ENCODE data around the gene RAB25.
A peak's percentile ranks its signal among the peaks of the same experiment; 100 is the strongest.
"Not testable (repeated sequence)": the region's sequence is repeated elsewhere in the genome, so short reads cannot be mapped to it uniquely, and the experiment has no call there.

RAB25 gene
- 0.56 reads per million for total RNA-seq

DNA sequence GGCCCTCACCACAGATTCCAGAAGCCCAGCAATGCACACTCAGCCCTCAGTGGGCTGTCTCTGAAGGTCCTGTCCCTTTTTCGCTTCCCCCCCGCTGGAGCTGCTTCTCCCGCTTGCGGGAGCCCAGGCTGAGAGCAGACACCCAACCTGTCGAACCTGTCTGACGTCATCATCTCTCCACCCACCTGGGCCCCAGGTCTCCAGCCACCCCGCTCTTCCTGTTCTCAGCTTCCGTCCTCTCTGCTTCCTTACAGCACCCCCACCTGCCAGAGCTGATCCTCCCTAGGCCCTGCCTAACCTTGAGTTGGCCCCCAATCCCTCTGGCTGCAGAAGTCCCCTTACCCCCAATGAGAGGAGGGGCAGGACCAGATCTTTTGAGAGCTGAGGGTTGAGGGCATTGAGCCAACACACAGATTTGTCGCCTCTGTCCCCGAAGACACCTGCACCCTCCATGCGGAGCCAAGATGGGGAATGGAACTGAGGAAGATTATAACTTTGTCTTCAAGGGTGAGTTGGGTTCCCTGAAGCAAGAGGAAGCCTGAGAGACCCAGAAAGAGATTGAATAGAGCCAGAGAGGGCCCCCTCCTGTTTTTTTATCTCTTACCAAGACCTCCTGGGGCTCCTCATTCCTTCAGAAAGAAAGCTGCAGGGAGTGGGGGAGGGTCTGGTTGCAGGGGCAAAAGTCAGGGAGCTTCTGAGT lies at the start of gene RAB25:
TSS of gene RAB25 (plus strand) at position 224 of the 700 bp plus-strand sequence. CDS start at position 465, 241 bp downstream.
- no peak for DNase-seq

- no peak for DNase-seq
These were observed 48.7 kb upstream of the RAB25 start for GRCh38 chr1:156012051-156012817.

- no peak for DNase-seq
These were observed 46.1 kb upstream of the RAB25 start for GRCh38 chr1:156014829-156015228.

DNA sequence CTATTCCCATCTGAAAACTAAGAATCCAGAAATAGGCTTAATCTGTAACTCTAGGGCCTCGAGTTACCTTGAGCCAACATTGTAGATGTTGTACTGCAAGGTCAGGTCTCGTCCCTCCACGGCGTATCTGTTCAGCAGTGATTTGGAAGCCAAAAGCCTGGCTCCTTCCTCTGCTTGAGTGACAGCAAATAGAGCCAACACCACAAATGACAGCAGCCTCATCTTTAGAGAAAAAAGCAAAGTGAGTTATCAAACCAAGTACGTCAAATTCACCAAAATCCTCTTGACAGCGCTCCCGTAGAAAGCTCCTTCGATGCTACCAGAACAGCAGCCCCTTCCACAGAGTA lies 41.0 kb upstream of the RAB25 start:
- DNase-seq = no peak

DNA sequence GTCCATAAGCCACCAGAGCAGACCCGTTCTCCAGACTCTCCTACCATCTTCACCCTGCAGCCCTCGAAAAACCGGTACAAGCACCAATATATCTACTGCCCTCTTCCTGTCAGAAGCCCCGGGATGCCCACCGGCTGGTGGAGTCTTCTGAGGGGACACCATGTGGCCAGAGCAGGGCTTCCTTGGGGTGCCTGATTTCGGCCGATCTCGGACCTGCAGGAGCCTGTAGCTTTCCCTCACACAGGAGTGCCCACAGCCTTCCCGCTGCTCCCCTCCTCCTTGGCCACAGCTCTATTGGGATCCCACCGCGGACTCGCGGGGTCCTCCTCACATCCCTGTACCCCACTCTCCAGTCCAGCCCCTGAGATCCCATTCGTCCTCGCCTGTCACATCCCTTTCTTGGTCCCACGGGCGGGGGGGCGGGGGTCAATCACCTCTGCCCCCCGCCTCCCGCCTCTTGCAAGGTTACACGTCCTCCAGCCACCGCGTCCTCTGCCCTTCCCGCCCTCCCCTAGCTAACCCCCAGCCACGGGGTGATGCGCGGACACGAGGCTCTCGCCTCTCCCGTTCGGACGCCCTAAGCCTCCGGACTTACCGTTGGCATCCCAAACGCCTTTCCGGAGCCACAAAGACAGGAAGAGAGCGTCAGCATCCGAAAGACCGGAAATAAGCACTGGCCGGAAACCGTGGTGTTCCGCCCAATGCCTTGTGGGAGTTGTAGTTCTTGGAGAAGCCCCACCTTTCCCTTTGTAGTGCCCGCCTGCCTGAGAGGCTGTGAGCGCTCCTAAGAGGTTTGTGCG lies 40.5 kb upstream of the RAB25 start, which contains the start of gene SSR2:
TSS of gene SSR2 (minus strand) at position 659 of the 800 bp plus-strand sequence. CDS start 784 bp downstream, outside the sequence.
- peak; percentile 80 for DNase-seq

GRCh38 chr1:156021093-156021428 lies 39.9 kb upstream of the RAB25 start:
- no peak for DNase-seq

DNA sequence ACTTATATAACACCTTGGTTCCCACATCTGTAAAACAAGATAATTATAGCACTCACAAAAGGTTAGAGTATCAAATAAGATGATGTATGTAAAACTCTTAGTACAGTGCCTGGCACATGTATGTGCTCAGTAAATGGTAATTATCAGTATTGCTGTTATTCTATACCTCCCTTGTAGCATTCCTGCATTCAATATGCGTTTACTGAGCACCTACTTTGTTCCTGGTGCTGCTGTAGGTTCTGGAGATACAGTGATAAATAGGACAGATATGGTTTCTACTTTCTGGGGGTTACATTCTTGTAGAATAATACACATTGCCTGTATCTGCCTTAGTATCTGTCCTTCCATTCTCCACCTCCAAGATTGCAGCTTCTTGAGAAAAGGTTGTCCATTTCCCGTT lies 39.0 kb upstream of the RAB25 start:
- DNase-seq = no peak

DNA sequence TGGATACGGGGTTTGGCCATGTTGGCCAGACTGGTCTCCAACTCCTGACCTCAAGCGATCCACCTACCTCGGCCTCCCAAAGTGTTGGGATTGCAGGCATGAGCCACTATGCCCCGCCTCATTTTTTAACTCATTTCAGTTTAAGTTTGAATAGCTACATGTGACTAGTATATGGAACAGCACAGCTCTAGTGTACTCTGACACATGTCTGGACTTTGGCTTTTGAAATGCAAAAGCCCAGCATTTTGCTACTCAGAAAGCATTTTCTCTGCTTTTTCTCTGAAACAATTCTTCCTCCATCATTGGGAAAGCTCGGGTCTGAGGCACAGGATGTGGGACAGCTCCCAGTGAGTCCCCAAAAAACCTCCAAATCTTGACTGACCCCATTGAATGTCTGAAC lies 36.2 kb upstream of the RAB25 start:
- no peak for DNase-seq

DNA sequence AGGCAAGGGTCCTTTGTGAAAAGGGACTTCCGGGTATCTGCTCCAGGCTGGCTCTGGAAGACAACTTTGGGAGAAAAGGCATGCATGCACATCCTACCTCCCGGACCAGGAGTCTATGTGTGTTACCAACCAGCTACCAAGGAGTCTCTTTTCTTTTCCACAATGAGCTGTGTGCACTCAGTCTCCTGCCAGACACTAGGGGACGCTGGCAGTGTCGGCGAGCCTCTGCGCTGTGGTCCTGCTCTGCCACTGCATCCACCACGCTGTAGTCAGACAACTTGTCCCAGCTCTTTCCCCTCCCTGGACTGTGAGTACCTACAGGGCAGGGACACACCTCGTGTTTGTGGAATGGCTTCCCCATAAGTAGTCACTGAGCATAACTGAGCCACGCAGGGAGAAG lies 35.1 kb upstream of the RAB25 start:
- no peak for DNase-seq

DNA sequence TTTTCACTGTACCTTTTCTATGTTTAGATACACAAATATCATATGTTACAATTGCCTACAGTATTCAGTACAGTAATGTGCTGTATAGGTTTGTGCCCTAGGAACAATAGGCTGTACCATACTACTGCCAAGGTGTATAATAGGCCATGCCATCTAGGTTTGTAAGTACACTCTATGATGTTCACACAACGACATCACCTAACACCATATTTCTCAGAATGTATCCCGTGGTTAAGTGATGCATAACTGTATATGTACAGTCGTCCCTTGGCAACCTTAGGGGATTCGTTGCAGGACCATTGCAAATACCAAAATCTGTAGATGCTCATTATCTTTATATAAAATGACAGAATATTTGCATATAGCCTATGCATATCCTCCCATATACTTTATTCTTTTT lies 34.4 kb upstream of the RAB25 start:
- DNase-seq = no peak

DNA sequence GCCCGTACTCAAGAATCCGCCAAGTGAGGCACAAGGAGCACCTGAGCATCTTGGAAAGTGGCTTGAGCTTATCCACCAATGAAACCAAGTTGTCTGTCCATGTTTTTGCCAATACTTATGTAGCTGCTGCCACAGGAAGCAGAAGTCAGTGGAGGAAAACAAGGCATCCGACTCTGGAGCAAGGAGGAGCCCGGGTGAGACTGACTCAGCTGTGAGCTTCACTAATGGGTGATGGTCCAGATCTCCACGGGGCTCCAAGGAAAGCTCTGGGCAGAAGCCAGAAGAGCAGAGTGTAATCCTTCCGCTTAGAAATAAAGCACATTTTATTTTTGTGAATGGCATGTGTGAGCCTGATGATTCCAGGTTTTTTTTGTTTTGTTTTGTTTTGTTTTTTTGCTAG lies 27.9 kb upstream of the RAB25 start:
- no peak for DNase-seq

DNA sequence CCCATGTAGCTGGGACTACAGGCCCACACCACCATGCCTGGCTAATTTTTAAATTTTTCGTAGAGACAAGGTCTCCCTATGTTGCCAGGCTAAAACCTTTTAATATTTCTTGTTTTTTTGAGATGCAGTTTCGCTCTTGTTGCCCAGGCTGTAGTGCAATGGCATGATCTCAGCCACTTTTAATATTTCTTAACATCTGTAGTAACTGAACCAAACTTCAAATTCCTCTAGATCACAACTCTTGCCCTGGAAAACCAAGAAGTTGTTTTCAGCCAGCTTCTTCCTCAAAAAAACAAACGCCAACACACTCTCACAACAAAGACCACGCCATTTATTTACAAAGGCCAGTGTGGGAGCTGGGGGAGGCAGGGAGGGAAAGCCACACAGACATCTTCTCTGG lies 26.0 kb upstream of the RAB25 start:
- not testable (repeated sequence) for DNase-seq

GRCh38 chr1:156042828-156043227 lies 18.1 kb upstream of the RAB25 start:
- DNase-seq = no peak

GRCh38 chr1:156045076-156045475 lies 15.9 kb upstream of the RAB25 start:
- no peak for DNase-seq

DNA sequence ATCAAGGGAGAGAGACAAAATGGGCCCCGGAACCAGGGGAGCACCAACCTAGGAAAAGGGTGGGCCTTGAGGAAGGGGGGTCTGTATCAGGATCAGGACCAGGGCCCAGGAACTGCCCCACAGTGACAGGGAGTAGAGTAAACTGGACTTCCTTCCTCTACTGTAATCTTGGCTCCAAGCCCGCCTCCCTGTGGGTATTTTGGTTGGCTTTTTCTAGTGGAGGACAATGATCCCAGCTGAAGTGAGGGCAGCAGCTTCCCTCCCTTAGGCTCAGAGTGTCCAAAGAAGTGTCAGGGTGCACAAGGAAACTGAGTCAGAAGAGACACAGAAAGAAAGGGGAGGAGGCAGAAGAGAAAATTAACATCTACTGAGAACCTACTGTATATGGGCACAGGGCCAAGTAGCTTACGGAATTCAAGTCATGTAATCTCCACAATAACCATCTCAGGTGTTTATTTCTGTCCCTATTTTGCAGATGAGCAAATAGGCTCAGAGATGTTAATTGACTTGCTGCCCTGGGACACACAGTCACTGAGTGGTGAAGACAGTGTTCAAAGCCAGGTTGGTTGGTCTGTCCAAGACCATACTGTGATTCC lies 12.2 kb upstream of the RAB25 start:
- no peak for DNase-seq

DNA sequence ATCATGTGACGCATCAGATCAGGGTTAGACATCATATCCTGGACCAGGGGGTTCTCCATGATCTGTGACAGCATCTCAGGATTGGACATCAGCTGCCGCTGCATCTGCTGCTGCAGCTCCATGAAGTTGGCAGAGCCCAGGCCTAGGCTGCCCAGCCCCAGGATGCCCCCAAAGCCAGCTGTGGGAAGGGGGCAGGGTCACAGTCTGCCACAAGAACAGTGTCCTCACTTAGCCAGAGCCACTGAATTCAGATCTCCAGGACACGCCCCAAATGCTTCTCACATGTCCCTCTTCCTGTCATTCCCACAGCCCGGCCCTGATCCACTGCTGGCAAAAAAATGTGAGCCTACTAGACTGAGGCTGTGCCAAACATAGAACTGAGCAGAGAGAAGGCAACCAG lies 10.6 kb upstream of the RAB25 start:
- DNase-seq = no peak

- DNase-seq = no peak
These were observed 9.8 kb upstream of the RAB25 start for GRCh38 chr1:156051011-156051725.

DNA sequence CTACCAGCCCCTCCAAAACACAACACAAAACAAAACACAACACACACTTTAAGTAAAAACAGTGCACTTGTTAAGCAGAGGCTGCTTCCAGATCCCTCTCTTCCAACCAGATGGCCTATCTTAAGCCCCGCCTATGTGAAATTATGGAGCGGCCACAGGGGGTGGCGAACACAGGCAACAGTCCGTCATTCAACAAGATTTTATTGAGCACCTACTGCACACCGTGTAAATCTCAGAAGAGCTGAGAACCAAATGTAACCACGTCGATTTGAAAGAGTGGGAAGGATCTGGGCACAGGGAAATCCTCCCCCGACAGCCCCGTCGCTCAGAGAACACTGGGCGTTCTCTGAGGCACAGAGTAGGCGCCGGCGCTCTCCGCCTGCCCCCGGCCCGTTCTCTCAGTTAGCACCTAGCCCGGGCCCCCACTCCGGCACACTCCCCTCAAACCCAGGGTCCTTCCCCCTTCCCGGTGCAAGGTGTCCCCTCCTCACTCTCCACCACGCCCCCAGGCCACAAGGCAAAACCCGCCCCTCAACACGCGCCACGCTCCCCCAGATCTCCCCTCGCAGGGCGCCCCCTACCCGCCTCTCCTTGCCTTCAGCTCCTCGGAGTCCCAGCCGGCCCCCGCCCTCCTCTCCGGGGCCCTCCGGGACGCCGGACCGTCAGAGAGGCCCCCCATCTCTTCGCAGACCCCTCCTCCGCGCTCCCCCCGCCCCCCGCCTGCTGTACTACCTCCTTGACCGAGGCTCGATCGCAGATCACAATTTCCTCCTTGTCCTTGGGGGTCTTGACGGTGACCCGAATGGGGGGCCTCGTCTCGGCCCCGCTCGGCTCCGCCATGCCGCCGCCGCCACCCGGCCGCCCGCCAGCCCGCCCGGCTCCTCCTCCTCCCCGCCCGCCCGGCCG lies 7.8 kb upstream of the RAB25 start:
- peak; percentile 61 for DNase-seq

- DNase-seq = peak; percentile 76
These were observed 7.0 kb upstream of the RAB25 start, which contains the start of gene UBQLN4 for GRCh38 chr1:156053768-156054499. UBQLN4 (minus strand) TSS chr1:156053798; CDS start chr1:156053701, 97 bp downstream.

DNA sequence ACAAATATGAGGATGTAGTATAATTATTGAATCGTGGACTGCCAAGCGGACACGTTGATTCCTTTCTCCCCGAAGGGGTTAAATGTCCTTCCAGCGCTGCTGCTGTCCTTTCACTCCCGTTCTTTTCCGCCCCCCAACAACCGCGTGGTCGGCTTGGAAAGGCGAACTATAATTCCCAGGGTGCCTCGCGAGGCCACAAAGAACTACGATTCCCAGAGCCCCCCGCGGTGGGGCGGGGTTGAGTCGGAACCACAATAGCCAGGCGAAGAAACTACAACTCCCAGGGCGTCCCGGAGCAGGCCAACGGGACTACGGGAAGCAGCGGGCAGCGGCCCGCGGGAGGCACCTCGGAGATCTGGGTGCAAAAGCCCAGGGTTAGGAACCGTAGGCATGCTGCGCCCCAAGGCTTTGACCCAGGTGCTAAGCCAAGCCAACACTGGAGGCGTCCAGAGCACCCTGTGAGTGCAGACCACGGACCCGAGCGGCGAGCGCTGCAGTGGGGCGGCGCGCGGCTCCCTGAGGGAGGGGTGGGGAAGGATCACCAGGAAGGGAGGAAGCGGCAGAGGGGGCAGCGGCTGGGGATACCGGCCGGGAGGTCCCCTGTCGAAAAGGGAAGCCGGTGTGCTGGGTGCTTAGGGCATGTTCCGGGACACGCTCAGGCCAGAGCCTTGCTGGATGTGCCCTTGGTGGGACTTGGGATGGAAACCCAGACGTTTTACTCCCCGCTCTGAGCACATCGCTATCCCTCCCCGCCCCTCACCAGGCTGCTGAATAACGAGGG lies 6.3 kb upstream of the RAB25 start, which contains the start of gene LAMTOR2:
TSS of gene LAMTOR2 (plus strand) at position 283 of the 781 bp plus-strand sequence. CDS start at position 391, 108 bp downstream.
- DNase-seq = peak; percentile 95
